Central memory CD8-positive, alpha-beta T cell (primary cell): ENCODE results near the gene FAM174B.

Source experiments
- ATAC-seq: fragments of 150-1000 bp; cut with Tn5 transposase; replicated peaks from 2 replicates; pipeline ENCODE4 v1.10.0; 2022; ENCODE audit warnings: mild to moderate bottlenecking, moderate FRiP score, moderate number of reproducible peaks; ENCODE audit not compliant: poor library complexity, severe bottlenecking; ENCODE audit errors: extremely low read depth
- DNase-seq, 2 donors: peaks; one replicate each; pipeline ENCODE4 v3.0.0; 2021; ENCODE audit warnings: low spot score in 2 of 2
- H3K27ac Mint-ChIP-seq: one replicate; pipeline ENCODE4 v1.8.0; 2022; ENCODE audit warnings: low read depth, mild to moderate bottlenecking, moderate library complexity, mixed read lengths
- H3K27me3 Mint-ChIP-seq: one replicate; pipeline ENCODE4 v1.8.0; 2022; ENCODE audit warnings: mixed read lengths
- H3K36me3 Mint-ChIP-seq: one replicate; pipeline ENCODE4 v1.8.0; 2022; ENCODE audit warnings: mild to moderate bottlenecking, moderate library complexity, mixed read lengths; ENCODE audit not compliant: insufficient read depth
- H3K4me1 Mint-ChIP-seq: one replicate; pipeline ENCODE4 v1.8.0; 2022; ENCODE audit warnings: mixed read lengths
- H3K4me3 Mint-ChIP-seq: one replicate; pipeline ENCODE4 v1.8.0; 2022; ENCODE audit warnings: mild to moderate bottlenecking, moderate library complexity, mixed read lengths
- H3K9me3 Mint-ChIP-seq: one replicate; pipeline ENCODE4 v1.8.0; 2022; ENCODE audit warnings: mixed read lengths

FAM174B gene

DNA sequence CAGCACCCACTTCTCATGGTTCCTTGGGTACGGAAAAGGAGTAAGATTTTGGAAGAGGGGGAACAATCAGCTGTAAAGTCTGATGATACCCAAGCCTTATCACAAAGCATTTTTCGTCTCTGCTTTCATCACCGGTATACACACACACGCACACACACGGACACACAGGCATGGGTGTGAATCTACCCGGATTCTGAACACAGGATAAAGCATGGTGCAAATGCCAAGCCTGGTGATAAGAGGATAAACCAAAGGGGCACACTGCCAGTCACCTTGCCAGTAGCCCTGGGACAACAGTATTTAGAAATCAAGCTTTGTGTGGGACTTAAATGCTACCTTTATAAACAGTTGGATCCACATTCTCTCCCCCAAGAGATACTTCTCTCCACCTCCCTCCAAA is 22.2 kb downstream of the FAM174B start:
- no peaks in the 10 kb centered on the region for H3K9me3 Mint-ChIP-seq
- H3K36me3 Mint-ChIP-seq, result no peaks in the 10 kb centered on the region
- no peak overlapping the region for H3K27ac Mint-ChIP-seq
- ATAC-seq (no peak), DNase-seq (no peak)
- H3K4me3 Mint-ChIP-seq, result no peak overlapping the region
- no peaks in the 10 kb centered on the region for H3K4me1 Mint-ChIP-seq
- peaks cover 51% of the 10 kb centered on the region for H3K27me3 Mint-ChIP-seq

DNA sequence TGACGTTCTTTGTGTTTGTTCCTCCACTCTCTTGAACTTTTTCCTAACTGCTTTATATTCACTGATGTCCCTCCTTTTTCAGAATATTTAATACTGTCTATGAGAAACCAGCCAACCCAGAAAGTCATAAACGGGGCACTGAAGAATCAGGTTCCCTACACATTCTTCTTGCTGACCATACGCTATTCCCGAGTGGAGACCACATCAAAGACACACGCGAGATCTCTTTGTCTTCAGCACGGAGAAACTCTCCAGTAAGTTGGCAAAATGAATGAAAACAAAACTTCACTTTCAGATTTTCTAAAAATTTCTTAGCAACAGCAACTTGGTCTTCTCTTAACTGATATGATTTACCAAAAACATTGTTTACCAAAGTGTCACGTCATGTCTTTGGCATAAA is 22.6 kb downstream of the FAM174B start:
- ATAC-seq (no peak), DNase-seq (no peak)
- Mint-ChIP-seq H3K9me3 (no peaks in the 10 kb centered on the region), H3K4me1 (no peaks in the 10 kb centered on the region), H3K4me3 (no peak overlapping the region), H3K27ac (no peak overlapping the region), H3K36me3 (no peaks in the 10 kb centered on the region), H3K27me3 (peaks cover 49% of the 10 kb centered on the region)

DNA sequence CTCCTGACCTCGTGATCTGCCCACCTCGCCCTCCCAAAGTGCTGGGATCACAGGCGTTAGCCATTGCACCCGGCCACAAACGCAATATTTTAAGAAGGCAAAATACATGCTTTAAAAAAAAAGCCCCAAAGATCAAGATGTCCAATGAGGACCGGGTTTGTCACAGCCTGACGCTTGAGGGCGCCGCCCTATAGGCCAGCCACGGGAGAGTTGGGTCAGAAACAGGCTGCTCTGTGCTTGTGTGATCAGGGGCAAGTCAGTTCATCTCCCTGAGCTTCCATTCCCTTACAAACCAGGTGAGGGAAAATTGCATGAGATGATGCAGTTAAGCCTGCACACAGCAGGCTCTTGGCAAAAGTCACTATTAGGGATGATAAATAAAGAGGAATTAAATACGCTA is 23.9 kb downstream of the FAM174B start:
- Mint-ChIP-seq H3K4me1 (no peaks in the 10 kb centered on the region), H3K4me3 (no peak overlapping the region), H3K9me3 (no peaks in the 10 kb centered on the region), H3K36me3 (no peaks in the 10 kb centered on the region), H3K27me3 (peaks cover 42% of the 10 kb centered on the region), H3K27ac (no peak overlapping the region)
- DNase-seq (no peak), ATAC-seq (no peak)

DNA sequence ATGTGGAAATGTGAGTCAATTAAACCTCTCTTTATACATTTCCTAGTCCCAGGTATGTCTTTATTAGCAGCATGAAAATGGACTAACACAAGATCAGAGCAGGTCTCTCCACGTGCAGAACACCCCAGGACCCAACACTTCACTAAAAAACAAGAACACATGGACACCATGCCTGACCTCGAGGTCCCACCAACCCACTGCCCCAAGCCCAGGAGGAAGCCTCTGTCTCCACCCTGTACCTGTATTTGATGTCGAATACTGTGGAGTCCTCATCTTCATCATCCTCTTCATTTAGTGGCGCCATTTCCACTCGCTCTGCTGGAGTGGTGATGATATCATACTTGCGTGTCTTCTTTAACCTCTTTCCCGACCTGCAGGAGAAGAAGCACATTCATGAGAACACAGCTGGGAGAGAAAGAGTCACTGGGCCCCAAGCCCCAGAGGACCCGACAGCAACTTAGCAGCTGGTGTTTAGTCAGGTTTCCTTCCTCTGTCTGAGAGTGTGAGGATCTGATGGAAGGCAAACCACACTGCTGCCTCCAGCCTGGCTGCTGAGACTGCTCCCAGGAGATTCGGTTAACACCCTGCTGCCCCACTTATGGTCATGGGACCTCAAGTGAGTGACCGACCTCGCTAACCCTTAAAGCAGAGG is 25.5 kb downstream of the FAM174B start:
- ATAC-seq, result no peak
- no peaks in the 10 kb centered on the region for H3K36me3 Mint-ChIP-seq

DNA sequence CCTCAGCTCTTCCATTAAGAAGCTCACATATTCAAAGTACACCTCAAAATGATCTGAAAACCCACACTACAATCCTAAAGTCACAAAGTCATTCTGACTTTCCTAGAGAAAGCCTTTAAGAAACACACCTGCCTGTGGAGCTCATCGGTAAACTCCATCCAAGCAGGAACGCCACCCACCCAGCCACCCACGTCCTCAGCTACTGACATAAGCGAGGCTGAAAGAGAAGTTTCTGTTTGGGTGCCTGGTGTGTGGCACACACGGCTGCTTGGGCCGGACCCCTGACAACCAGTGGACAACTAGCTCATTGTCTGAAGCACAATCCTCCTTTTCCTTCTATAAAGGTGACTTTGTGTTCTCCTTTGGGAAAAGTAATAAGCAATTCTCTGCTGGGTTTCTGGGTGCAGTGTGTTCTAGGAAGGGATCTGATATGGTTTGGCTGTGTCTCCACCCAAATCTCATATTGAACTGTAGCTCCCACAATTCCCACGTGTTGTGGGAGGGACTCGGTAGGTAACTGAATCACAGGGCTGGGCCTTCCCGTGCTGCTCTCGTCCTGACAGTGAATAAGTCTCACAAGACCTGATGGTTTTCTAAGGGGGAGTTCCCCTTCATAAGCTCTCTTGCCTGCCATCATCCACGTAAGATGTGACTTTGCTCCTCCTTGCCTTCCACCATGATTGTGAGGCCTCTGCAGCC is 26.1 kb downstream of the FAM174B start:
- no peak for ATAC-seq
- Mint-ChIP-seq H3K27ac (no peak overlapping the region), H3K4me3 (no peak overlapping the region), H3K9me3 (no peaks in the 10 kb centered on the region), H3K27me3 (peaks cover 19% of the 10 kb centered on the region), H3K36me3 (no peaks in the 10 kb centered on the region), H3K4me1 (peaks cover 4% of the 10 kb centered on the region)
- DNase-seq, result no peak

More for the DNA sequence above, 25.5 kb downstream of the FAM174B start:
- Mint-ChIP-seq H3K4me3 (no peak overlapping the region), H3K27ac (no peak overlapping the region), H3K27me3 (peaks cover 26% of the 10 kb centered on the region), H3K4me1 (peaks cover 4% of the 10 kb centered on the region), H3K9me3 (no peaks in the 10 kb centered on the region)
- no peak for DNase-seq

DNA sequence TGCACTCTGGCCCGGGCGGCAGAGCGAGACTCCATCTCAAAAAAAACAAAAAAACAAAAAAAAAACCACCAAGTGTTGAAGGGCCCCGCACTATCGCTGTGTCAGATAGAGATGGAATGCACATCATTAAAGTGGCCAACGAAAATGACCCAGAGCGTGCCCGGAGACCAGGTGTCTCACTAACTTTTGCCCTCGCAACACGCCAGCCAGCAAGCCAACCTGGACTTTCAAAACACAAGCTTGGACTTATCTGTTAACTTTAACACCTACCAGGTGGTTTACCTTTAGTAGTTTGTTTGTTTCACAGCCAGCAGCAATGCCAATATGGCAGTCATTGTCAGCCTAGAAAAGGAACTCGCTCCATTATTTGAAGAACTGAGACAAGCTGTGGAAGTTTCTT is 28.6 kb downstream of the FAM174B start:
- H3K9me3 Mint-ChIP-seq, result no peaks in the 10 kb centered on the region
- peaks cover 4% of the 10 kb centered on the region for H3K4me1 Mint-ChIP-seq
- H3K36me3 Mint-ChIP-seq, result no peaks in the 10 kb centered on the region
- DNase-seq (no peak), ATAC-seq (no peak)
- H3K27me3 Mint-ChIP-seq, result peaks cover 19% of the 10 kb centered on the region
- no peak overlapping the region for H3K4me3 Mint-ChIP-seq
- no peak overlapping the region for H3K27ac Mint-ChIP-seq

DNA sequence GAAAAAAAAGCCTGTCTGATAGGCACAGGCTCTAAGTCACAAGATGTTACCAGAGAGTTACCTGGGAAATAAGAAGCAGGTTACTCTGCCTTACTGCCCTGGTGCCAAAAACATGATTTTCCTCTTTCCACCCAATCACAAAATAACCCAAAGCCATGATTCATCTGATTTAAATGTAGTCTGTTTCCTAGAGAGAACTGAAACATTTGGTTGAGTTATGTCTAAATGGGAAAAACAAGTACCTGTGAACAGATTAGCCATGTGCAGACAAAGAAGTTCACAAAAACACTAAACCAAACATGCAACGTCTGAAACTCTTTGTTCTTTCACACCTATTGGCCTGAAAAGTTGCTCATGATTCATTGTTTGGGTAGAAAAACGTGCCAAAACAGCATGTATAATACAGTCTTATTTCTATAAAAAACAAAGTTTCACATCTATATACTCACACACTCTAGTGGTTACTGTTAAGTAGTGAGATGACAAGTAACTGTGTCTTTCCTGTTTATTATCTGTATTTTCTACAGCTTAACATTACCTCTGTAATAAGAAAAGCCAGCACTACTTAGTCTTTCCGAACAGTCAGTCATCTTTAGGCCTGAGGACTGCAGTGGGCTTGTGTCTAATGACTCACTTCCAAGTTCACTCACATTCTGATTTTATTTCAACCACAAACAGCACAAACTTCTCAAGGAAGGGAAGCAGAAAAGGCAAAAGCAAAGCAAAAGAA is 30.2 kb downstream of the FAM174B start:
- no peaks in the 10 kb centered on the region for H3K36me3 Mint-ChIP-seq
- H3K27me3 Mint-ChIP-seq, result peaks cover 22% of the 10 kb centered on the region
- DNase-seq (no peak), ATAC-seq (no peak)
- H3K4me3 Mint-ChIP-seq, result no peak overlapping the region
- H3K4me1 Mint-ChIP-seq, result peaks cover 4% of the 10 kb centered on the region
- H3K27ac Mint-ChIP-seq, result no peak overlapping the region
- no peaks in the 10 kb centered on the region for H3K9me3 Mint-ChIP-seq

DNA sequence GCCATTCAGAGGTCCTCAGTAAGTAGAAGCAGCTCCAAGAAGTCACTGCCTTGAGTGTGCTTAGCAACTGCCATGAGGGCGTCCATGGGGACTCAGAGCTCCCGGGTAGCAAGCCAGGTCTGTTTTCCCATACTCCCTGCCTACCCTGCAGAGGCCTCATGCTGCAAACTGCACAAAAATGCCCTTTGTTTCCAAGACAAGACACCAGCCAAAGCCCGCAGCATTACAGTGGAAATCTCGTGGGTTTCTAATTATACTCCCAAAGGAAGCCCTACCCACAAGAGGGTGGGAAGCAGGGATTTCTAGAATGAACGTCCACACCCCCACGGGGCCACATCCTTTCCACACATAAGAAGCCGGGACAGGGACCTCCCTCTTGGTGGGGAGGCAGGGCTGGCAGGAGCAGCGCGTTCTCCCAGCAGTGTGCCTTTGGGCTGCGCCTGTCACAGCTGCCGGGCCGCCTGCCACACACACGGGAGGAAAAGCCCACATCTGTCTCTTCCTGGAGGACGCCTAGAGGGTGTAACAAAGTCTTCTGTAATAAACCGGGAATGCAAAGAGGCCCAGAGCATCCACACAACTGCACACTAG is 31.1 kb downstream of the FAM174B start:
- H3K36me3 Mint-ChIP-seq, result no peaks in the 10 kb centered on the region
- H3K9me3 Mint-ChIP-seq, result no peaks in the 10 kb centered on the region
- H3K27ac Mint-ChIP-seq, result no peak overlapping the region
- peaks cover 22% of the 10 kb centered on the region for H3K27me3 Mint-ChIP-seq
- no peak for DNase-seq
- no peak for ATAC-seq
- H3K4me1 Mint-ChIP-seq, result peaks cover 4% of the 10 kb centered on the region
- H3K4me3 Mint-ChIP-seq, result no peak overlapping the region

DNA sequence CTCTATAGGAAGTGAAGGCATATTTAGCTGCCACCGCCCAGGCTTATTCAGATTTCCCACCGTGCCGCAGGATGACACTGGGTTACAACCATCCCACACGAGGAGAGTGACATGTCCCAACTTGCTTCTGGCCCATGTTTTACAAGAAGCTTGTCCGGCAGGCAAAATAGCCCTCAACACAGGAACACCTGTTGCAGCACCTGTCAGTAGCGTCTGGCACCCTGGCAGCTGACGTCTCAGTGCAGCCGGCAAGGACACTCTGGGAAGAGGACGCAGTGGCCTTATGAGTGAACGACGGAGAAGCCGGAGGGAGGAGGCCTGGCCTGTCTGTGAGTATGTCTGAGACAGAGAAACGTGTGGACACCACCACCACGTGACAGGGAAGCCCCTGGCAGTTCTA is 32.1 kb downstream of the FAM174B start:
- no peak overlapping the region for H3K27ac Mint-ChIP-seq
- H3K4me3 Mint-ChIP-seq, result no peak overlapping the region
- no peaks in the 10 kb centered on the region for H3K9me3 Mint-ChIP-seq
- DNase-seq (no peak), ATAC-seq (no peak)
- peaks cover 4% of the 10 kb centered on the region for H3K4me1 Mint-ChIP-seq
- peaks cover 22% of the 10 kb centered on the region for H3K27me3 Mint-ChIP-seq
- H3K36me3 Mint-ChIP-seq, result no peaks in the 10 kb centered on the region

DNA sequence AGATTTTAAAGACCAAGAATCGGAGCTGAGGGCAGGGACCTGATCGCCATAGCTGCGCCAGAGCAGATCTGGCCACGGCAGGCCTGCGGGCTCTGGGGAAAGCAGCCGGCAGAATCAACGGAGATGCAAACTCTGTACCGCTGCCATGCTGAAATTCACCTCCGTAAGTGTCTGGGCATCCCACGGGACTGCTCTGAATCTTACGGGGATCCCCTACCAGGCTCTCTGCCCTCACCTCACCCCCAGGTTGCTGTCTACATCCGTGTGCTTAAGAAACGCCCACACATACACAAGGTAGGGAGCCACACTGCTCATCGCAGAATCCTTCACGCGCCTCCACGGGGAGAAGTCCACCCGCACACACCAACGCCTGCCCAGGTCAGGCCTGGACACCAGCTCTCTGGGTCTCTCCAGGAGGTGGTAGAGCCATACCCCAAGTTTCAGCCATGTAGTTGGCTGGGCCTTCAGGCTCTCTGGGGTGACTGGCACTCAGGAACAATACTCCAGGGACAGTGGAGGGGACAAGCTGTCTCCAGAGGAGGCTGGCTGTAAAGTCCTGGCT is 33.5 kb downstream of the FAM174B start:
- DNase-seq, result no peak
- Mint-ChIP-seq H3K4me3 (no peak overlapping the region), H3K4me1 (peaks cover 4% of the 10 kb centered on the region), H3K27me3 (peaks cover 31% of the 10 kb centered on the region), H3K27ac (no peak overlapping the region), H3K36me3 (no peaks in the 10 kb centered on the region), H3K9me3 (no peaks in the 10 kb centered on the region)
- ATAC-seq, result no peak

DNA sequence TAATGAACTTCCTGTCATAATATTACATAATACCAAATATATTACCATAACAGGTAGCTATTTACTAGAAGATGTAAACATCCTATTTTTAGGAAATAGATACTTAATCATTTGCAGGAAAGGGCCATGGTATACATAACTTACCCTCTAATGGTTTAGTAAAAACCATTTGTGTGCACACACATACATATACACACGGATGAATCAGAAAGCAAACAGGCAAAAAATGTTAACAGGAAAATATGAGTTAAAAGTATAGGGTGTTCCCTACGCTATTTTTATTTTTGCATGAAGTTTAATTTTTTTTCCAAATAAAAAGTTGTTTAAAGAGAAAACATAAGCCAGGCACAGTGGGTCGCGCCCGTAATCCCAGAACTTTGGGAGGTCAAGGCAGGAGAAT is 34.6 kb downstream of the FAM174B start:
- Mint-ChIP-seq H3K36me3 (no peaks in the 10 kb centered on the region), H3K4me1 (peaks cover 4% of the 10 kb centered on the region), H3K4me3 (no peak overlapping the region), H3K9me3 (no peaks in the 10 kb centered on the region), H3K27me3 (peaks cover 38% of the 10 kb centered on the region), H3K27ac (no peak overlapping the region)
- ATAC-seq, result no peak
- no peak for DNase-seq

DNA sequence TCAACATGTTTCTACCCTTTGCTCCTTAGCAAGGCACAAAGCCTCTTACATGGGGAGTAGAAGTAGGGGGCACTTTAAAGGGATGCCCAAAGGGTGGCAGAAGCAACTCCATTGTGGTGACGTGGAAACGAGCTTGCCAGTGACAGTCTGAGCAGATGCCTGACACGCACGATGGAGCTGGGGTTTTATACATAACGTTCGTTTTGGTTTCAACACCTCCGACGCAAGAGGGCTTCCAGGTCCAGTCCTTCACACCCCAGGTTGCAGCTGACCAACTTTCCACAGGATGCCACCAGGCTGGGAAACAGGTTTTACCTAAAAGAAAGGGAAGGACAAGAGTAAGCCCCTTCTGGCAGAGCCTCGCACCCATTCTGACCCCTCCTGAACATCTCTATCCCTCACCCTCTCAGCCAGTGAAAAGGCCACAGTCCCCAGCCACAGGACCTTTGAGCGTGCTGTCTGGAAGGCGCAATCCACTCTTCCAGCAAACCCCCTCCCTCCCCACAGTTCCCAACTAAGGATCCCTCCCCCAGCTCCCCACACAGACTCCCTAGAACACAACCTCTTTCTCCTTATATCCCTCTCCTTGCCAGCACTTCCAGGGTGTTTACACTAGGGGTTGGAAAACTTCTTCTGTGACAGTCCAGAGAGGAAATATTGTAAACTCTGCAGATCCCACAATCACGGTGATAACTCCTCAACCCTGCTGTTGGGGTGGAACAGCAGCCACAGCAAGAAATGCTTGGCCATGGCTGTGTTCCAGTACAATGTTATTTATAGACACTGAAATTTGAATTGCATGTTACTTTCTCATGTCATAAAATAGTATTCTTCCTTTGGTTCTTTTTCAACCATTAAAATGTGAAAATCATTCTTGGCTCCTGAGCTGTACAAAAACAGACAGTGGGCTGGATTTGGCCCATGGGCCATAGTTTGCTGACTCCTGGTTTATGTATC is 36.2 kb downstream of the FAM174B start:
- H3K4me3 Mint-ChIP-seq, result no peak overlapping the region

More for the DNA sequence above, 36.2 kb downstream of the FAM174B start:
- Mint-ChIP-seq H3K9me3 (no peaks in the 10 kb centered on the region), H3K36me3 (no peaks in the 10 kb centered on the region), H3K27ac (no peak overlapping the region), H3K4me1 (no peaks in the 10 kb centered on the region), H3K27me3 (peaks cover 41% of the 10 kb centered on the region)
- no peak for ATAC-seq
- no peak for DNase-seq
